ENCODE results near the gene SLC4A1. TPM values are rescaled to one million over a fixed set of nuclear protein-coding genes. Genes with fewer than 3 reads are reported as not detected.

The SLC4A1 gene
- polyA plus RNA-seq, 1 experiment: not detected

DNA sequence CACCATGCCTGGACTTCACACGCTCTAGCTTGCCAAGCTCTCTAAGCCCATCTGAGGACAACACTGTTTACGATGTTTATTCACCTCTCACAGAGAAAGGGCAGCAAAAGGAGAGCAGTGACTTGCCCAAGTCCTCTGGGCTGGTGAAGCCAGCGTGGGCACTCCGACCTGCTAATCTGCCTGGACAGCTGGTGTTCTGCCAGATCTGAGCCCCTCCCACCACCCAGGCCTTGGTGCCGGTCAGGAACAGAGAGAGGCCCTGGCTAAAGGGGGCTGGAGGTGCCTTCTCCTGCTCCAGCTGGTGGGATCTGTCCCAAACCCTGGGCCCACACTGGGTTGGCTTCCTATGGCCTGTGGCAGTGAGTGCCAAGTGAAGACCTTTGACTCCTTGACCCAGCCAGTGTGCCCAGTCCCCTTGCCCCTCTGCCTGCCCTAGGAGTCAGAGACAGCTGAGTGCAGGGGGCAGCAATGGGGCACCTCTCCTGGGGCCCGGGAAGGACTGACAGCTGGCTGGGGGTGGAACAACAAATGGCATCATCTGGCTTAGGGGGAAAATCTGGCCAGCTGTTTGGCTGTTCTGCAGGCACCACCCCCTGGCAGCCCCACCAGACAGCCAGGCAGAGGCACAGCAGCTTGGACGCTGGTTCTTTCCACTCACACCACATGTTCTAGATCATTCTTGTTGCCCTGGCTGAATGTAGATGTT lies 1.8 kb upstream of the SLC4A1 start:
- H3K36me3 ChIP-seq (ENCODE audit: control insufficient read depth, insufficient read depth, low read length): no peaks in the 10 kb centered on the region; the same call in 1 of the 2 replicates
- ChIA-PET CTCF (interaction anchor here (0.6 kb wide), 1 partner anchor 216 kb away, joined by 3 read pairs; no protein-coding TSS in a partner anchor), POLR2A (no interaction called here)
- DNase-seq (ENCODE audit: low read depth): no peak
- H3K27me3 ChIP-seq (ENCODE audit: control insufficient read depth, insufficient read depth, low read length): 0 out of 2 replicates have a peak, but pooled peaks cover 3% of the 10 kb centered on the region
- TF ChIP-seq CTCF (IDR thresholded peaks at IDR 0.05; ENCODE audit: insufficient read depth, low read depth, low read length): no peak
- no peak overlapping the region for H3K4me3 ChIP-seq (ENCODE audit: low read depth, low read length)

- CTCF ChIA-PET: interaction anchor here (0.9 kb wide), 1 partner anchor 9 kb away, joined by 3 read pairs; no protein-coding TSS in a partner anchor
- POLR2A ChIA-PET: no interaction called here
- Histone ChIP-seq H3K4me3 (ENCODE audit: low read depth, low read length) (no peak overlapping the region), H3K36me3 (ENCODE audit: control insufficient read depth, insufficient read depth, low read length) (no peaks in the 10 kb centered on the region; the same call in 1 of the 2 replicates), H3K27me3 (ENCODE audit: control insufficient read depth, insufficient read depth, low read length) (0 out of 2 replicates have a peak, but pooled peaks cover 3% of the 10 kb centered on the region)
- no peak for DNase-seq (ENCODE audit: low read depth)
- no peak for TF ChIP-seq CTCF (IDR thresholded peaks at IDR 0.05; ENCODE audit: insufficient read depth, low read depth, low read length)
Measured at GRCh38 chr17:44268709-44269534, 987 bp upstream of the SLC4A1 start.

DNA sequence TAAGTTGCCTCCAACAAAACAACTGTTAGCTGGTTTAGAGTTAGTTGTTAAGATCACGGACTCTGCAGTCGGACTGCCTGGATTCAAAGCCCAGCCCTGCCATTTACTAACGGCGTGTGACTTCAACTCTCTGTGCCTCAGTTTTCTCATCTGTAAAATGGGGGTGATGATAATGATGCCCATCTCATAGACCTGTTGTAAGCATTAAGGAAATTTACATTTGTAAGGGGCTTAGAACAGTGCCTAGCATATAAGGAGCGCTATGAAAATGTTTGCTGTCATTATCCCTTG lies 825 bp downstream of the SLC4A1 start:
- CTCF ChIA-PET: no interaction called here
- no peak overlapping the region for H3K4me3 ChIP-seq (ENCODE audit: low read depth, low read length)
- POLR2A ChIA-PET: no interaction called here
- no peak for DNase-seq (ENCODE audit: low read depth)
- peaks cover 5% of the 10 kb centered on the region for H3K27me3 ChIP-seq (ENCODE audit: control insufficient read depth, insufficient read depth, low read length)
- no peak for TF ChIP-seq CTCF (IDR thresholded peaks at IDR 0.05; ENCODE audit: insufficient read depth, low read depth, low read length)
- no peaks in the 10 kb centered on the region for H3K36me3 ChIP-seq (ENCODE audit: control insufficient read depth, insufficient read depth, low read length)

GRCh38 chr17:44266402-44267164 lies 1.4 kb downstream of the SLC4A1 start:
- POLR2A ChIA-PET: no interaction called here
- TF ChIP-seq CTCF (IDR thresholded peaks at IDR 0.05; ENCODE audit: insufficient read depth, low read depth, low read length): no peak
- CTCF ChIA-PET: no interaction called here
- Histone ChIP-seq H3K4me3 (ENCODE audit: low read depth, low read length) (no peak overlapping the region), H3K27me3 (ENCODE audit: control insufficient read depth, insufficient read depth, low read length) (peaks cover 5% of the 10 kb centered on the region), H3K36me3 (ENCODE audit: control insufficient read depth, insufficient read depth, low read length) (no peaks in the 10 kb centered on the region)
- no peak for DNase-seq (ENCODE audit: low read depth)

Data from BJ (cell line).